RKO (cell line): Measurements from ENCODE around the gene MCF2L2.

ENCODE experiments used
- DNase-seq: peaks from one replicate; pipeline ENCODE4 v3.0.0-alpha.2; 2016; ENCODE audit warnings: low spot score

The MCF2L2 gene

GRCh38 chr3:183265834-183266417 lies 162.5 kb downstream of the MCF2L2 start:
- DNase-seq, result peak; percentile 89

- no peak for DNase-seq
Measured at GRCh38 chr3:183265157-183265642, 163.2 kb downstream of the MCF2L2 start.

GRCh38 chr3:183264268-183264667 lies 164.2 kb downstream of the MCF2L2 start:
- no peak for DNase-seq

- DNase-seq, result no peak
Measured at GRCh38 chr3:183262875-183263378, 165.5 kb downstream of the MCF2L2 start.

DNA sequence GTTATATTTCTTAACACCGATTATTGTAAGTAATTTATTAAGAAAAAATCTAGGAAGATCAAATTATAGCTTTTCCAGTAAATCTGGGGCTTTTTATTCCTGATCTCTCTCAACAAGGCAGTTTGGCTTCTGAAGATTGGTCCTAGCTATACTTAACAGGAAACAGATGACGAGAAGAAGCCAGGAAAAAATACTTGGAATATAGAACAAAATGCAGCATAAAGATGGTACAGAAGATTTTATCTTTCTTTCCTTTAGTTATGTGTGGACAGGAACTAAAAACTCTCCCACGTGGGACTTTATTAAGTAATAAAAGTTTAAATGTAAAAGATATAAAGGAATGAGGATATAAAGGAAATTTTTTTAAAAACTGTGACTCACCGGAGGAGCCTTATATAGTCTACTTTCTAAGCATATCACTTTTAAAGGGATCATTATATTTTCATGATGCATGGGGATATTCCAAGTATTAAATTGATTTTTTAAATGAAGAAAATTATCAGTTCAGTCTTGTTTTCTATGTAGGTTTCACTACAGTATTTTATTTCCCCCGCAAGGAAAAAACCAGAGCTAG lies 167.2 kb downstream of the MCF2L2 start:
- no peak for DNase-seq

GRCh38 chr3:183260167-183260904 lies 168.1 kb downstream of the MCF2L2 start:
- no peak for DNase-seq

DNA sequence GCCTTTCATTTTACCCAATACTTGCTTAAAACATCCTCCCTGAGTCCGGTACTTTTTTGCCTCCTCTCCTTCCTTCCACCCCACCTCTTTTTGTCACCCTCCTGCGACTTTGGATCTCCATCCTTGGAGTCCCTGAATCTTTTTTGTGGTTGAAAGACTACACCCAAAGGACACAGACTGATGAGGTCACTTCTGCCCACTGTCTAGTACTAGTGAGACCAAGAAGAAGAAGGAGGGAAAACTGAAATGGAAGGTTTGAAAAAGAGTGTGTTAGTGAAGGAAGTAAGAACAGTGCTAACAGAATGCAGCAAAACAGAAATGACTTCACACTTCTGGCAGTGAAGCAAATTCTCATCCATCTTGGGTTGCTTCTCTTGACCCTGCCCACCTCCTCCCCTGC lies 168.8 kb downstream of the MCF2L2 start:
- no peak for DNase-seq

- DNase-seq, result no peak
Measured at GRCh38 chr3:183259087-183259486, 169.3 kb downstream of the MCF2L2 start.

GRCh38 chr3:183255348-183255730 lies 173.1 kb downstream of the MCF2L2 start:
- DNase-seq, result peak; percentile 86

GRCh38 chr3:183254487-183255347 lies 173.7 kb downstream of the MCF2L2 start:
- DNase-seq, result peak; percentile 45

- DNase-seq, result peak; percentile 41
Measured at GRCh38 chr3:183253528-183254486, 174.6 kb downstream of the MCF2L2 start.

GRCh38 chr3:183252973-183253527 lies 175.4 kb downstream of the MCF2L2 start, which contains the start of gene B3GNT5:
Gene B3GNT5 (plus strand): TSS chr3:183253253. CDS start chr3:183269799, 16,546 bp downstream.
- peak; percentile 55 for DNase-seq

DNA sequence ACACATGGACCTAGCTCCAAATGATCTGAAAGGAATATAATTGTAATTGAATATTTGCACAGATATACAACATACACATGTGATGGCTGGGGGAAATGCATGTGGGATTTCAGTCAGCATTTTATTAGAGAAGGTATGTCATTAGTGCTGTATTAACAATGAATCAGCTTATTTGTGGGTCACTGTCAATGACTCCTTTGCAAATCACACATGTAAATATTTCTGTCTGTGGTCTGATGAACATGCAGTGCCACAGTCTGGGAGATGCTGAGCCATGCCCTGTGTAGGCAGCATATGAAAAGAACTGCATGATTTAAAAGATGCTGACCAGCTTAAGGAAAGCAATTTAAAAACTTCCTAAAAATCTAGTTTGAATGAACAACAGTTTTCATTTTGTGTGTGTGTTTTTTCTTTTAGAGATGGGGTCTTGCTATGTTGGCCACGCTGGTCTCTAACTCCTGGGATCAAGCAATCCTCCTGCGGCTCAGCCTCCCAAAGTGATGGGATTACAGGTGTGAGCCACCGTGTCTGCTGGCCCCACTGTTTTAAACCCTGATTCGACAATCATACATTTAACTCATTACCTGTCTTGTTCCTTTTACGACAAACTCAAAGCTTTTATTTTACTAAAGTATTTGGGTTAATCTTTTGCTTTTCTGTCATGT lies 176.2 kb downstream of the MCF2L2 start:
- DNase-seq, result no peak

- no peak for DNase-seq
Measured at GRCh38 chr3:183249006-183249718, 179.3 kb downstream of the MCF2L2 start.

DNA sequence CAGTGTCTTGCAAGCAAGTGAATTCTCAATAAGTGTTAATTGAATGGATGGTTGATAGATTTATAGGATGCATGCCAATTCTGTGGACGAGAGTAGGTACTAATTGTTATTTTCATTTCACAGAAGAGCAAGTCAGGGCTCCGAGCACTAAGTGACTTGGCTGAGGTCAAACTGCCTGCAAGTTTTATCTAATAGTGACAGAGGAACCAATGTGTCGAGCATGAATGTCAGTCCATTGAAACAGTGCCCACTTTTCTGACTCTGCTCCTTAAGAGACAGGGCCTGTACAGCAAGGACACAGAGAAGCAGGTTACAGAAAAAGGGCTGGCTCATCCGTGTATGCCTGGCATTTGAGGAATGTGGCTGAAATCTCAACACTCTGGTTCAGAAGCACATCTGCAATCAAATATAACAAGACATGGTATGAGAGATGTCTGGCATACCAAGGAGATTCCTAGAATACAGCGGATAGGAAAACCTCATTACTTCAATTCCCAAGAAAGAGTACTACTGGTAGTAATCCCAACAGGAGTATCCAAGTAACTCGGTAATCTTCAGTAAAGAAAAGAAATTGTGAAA lies 181.3 kb downstream of the MCF2L2 start:
- no peak for DNase-seq

- no peak for DNase-seq
Measured at GRCh38 chr3:183244981-183245476, 183.4 kb downstream of the MCF2L2 start.

DNA sequence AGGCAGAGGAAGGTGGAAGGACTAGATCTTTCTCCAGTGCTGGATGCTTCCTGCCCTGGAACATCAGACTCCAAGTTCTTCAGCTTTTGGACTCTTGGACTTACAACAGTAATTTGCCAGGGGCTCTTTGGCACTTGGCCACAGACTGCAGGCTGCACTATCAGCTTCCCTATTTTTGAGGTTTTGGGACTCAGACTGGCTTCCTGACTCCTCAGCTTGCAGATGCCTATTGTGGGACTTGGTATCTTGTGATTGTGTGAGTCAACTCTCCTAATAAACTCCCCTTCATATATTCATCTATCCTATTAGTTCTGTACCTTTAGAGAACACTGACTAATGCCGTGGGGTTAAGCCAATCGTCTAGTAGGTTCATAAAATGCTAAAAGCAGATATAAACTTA lies 184.2 kb downstream of the MCF2L2 start:
- DNase-seq, result no peak

DNA sequence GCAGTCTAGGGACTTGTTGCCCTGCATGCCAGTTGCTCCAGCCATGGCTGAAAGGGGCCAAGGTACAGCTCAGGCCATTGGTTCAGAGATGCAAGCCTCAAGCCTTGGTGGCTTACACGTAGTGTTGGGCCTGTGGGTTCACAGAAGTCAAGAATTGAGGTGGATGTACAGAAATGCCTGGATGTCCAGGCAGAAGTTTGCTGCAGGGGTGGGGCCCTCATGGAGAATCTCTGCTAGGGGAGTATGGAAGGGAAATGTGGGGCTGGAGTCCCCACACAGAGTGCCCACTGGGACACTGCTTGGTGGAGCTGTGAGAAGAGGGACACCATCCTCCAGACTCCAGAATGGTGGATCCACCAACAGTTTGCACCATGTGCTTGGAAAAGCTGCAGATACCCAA lies 186.0 kb downstream of the MCF2L2 start:
- no peak for DNase-seq

DNA sequence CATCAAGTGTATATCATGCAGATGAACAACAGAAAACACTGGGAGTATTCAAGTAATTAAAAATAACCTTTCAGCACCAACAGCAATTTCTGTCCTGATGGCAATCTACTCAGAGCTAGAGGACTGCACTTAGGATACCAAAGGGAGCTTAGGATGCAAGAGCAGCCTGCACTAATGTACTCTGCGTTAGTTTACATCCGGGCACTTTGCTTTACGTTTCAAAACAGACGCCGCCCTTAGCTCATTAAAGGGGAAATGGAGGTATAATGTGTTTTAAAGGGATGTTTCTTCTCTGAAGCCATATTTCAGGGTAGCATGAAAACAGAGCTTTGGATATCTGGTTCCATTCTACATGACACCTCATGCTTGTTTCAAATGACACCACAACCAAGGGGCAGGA lies 189.4 kb downstream of the MCF2L2 start:
- DNase-seq, result no peak
